HPDE6-E6E7 (cell line): ENCODE results near the gene KIF6.
"Not testable (repeated sequence)": the region's sequence is repeated elsewhere in the genome, so short reads cannot be mapped to it uniquely, and the experiment has no call there.

Source experiments
- DNase-seq: peaks from one replicate; pipeline ENCODE4 v3.0.0; 2011; ENCODE audit warnings: missing footprints; ENCODE audit errors: extremely low spot score

Gene KIF6

DNA sequence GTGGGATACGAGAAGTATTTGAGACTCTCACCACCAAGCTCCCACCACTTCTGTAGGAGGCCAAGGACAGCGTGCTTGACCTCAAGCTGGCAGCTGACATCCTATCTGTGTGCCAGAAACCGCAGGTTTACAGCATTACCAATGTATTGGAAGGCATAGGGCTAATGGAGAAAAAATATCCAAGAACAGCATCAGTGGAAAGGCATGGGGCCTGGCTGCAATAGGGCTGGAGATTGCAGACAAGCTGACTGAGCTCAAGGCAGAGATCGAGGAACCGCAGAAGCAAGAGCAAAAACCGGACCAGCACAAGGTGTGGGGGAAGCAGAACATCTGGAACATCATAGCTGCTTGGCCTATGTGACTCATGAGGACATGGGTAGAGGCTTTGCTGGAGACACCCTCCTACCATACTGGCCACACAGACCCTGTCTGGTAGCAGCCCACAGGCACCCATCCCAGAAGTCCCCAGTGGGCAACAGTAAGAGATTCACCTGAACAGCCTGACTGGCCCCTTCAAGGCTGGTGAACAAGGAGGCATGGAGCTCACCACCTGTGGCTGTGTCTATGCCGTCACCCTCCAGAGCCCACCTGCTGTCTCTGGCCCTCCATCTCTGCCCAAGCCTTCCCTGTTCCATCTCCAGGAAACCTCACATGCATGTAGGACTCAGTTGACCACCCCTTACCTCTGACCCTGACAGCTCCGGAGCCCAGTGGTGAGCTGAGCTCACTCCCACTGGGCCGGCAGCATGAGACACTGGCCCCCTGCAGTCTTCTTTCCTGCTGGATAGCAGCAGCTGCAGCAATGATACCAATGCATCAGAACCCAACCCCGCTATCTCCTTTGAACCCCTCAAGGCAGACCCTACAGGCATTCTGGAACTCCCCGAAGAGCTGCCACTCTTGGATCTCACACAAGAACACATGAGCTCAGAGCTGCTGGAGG lies 171.1 kb downstream of the KIF6 start:
- DNase-seq = no peak

DNA sequence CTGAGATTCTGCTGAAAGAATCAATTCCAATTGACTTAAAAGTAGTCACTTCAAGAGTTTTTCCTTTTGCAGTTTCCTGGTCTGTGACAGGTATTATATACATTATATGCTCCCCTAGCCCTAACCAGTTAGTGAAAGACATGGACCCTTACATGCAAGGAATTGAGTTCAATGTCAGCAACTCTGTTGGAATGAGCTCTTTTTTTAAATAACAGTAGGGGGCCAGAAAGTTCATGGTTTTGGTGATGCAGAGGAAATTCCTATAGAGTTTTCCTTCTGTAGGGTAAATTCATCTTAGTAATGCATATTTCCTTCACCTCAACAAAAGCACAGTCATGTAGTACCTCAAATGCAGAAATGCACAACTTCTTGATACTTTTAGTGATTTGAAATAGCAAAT lies 172.2 kb downstream of the KIF6 start:
- DNase-seq = no peak

DNA sequence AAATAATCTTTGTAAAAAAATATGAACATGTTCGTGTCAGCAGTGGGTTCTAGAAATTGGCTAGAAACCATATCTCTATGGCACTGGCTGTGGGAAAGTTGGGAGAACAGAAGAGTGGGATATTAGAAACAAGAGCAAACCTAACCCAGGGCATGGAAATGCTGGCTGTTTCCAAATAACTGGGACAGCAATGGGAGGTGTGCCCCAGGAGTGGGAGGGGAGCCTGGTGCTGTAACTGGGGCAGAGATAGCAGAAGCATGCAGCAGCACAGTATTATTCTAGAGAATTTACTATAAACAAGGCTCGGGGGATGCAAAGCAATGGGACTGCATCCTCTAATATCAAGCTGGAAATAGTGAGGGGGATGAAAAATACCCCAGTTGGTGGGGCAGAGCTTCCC lies 175.0 kb downstream of the KIF6 start:
- DNase-seq = no peak

DNA sequence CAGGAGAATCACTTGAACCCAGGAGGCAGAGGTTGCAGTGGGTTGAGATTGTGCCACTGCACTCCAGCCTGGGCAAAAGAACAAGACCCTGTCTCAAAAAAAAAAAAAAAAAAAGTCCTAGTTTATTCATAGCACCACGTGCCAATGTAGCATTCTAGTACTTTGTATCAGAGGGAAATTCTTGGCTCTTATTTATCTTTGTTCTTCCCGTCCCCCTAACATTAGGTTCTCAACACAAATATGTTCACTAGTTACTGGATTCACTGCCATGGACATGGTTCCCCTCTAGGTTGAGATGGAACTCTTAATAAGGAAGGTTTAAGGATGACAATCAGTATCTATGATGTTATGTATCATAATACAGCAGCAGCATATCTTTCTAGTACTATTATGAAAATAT lies 178.5 kb downstream of the KIF6 start:
- DNase-seq = no peak

DNA sequence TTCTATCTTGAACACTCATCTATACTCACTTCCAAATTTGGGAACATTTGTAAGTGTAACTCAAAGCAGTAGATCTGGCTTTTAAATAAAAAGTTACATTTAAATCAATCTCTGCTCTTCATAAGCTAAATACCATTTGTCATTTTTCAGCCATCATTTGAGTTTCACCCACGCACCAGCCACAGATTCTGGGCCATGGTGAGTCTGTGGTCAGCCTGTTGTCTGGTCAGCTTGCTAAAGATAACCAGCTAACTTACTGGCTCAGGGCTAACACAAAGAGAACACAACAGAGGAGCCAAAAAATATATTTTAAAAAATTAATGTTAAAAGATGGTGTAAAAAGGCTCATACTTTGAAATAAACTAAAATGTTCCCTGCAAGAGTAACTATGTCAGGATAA lies 181.3 kb downstream of the KIF6 start:
- DNase-seq = no peak

DNA sequence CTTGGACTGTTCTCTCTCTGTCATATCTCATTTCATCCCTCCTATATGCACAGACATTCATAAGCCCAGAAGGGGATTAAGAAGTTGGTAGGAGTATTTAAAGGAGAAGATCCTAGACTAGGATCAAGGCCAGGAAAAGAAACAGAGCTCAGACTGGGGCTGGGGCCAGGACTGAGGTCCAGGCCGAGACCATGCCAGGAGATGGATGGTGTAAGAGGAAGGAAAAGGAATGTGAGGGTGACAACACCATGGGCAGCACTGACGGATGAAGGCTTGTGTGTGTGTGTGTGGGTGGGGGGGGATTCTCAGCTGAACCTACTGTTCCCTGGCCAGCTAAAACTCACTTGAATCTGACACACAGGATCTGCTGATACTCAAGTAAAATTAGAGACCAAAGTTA lies 182.1 kb downstream of the KIF6 start:
- DNase-seq = no peak

DNA sequence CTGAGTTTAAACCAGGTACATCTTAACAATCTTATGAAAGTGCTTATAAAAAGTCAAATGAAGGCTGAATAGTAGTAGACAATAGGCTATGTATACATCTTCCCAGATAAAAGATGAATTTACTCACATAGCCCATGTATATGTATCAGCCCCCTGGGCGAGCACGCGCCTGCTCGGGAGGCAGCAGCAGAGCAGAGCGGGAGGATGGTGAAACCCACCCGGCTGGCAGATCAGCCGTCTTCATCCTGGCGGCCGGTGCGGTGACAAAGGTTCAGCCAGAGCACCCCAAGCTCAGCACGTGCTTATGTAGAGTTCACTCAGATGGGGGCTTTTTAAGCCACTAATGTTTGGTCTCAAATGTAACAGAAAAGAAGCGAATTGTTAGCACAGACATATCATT lies 184.8 kb downstream of the KIF6 start:
- no peak for DNase-seq

DNA sequence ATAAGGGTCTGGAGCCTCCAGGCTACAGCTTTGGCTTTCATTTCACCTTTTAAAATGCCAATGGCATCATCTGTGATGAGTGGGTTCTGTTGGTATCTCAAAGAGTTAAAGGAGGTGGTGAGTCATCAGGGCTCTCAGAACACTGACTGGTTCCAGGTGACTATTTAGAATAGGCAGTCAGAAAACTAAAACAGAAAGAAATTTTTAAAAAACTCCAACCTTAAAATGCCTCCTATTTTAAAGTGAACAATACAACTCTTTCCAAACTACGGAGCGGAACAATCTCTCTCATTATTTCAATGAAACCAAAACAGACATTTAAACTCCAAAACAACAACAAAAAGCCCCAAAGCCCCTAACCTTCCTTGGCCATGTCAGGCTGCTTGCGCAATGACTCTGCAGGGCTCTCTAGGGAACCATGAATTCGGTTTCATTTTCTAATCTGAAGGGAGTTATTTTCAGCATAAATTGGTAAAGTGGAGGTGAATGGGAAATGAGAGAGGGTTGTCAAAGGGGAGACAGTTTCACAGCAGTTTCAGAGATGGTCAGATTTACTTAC lies 194.9 kb downstream of the KIF6 start:
- DNase-seq = peak; percentile 12

DNA sequence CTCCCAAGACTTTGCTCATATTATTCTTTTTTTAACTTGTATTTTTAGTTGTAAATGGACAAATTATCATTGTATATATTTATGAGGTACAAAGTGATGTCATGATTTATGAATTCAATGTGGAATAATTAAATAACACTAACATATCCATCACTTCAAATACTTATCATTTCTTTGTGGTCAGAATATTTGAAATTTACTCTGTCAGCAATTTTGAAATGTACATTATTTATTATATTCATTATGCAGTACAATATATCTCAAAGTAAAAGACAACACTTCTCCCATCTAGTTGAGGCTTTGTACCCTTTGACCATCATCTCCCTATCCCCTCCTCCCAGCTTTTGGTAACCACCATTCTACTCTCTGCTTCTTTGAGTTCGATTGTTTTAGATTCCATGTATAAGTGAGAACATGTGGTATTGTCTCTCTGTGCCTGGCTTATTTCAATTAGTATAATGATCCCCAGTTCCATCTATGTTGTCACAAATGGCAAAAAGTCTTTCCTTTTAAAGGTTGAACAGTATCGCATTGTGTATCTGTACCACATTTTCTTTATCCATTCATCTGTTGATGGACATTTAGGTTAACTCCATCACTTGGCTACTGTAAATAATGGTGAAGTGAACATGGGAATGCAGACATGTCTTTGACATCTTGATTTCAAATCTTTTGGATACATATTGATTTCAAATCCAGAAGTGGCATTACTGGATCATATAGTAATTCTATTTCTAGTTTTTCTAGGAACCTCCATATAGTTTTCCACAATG lies 197.2 kb downstream of the KIF6 start:
- DNase-seq = no peak

DNA sequence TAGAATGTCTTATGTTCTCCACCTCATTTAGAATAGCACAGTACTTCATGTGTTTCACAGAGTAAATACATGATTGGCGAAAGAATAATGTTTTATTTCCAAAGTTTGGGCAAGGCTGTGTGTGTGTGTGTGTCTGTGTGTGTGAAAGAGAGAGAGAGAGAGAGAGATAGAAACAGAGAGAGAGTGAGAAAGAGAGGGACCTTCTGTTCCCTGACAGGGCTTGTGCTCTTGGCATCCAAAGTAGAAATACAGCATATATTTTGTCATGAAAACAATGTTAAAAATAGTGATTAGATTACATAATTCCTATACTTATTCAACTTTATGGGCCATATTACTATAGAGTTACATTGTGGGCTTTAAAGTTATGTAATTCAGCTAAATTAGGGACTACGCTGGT lies 201.2 kb downstream of the KIF6 start:
- DNase-seq = no peak

DNA sequence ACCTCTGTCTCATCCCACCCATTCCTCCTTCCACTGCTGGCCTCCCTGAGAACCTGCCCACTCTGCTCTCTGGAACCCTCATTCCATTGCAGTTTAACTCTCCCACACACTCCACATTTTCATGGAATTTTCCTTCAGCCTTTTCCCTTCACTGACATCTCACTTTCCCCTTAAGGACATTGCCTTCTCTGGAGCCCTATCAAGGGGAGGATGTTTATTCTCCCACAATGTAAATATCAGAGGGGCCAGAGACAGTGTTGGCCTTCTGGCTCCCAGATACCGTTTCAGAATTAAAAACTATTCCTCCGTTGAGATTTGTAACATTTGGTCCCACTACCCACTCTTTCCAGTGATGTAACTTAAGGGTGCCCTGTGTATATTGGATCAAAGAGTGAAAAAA lies 203.2 kb downstream of the KIF6 start:
- no peak for DNase-seq

DNA sequence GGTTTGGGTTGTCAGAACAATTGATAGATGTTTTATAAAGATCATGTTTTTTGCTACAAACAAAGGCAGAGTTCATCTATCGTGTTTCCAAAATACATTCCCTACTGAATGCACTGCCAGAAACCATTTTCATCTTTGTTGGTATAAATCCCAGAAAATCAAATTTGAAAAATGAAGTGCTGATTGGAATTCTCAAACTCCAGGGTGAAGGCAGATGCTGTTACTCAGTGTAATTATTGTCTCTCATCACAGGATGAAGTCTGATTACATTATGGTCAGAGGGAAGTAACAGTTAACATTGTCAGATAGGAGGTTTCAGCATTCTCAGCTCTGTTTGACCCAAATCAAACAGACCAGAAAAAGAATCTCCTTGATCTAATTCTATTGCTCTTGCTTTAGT lies 204.3 kb downstream of the KIF6 start:
- DNase-seq = no peak

DNA sequence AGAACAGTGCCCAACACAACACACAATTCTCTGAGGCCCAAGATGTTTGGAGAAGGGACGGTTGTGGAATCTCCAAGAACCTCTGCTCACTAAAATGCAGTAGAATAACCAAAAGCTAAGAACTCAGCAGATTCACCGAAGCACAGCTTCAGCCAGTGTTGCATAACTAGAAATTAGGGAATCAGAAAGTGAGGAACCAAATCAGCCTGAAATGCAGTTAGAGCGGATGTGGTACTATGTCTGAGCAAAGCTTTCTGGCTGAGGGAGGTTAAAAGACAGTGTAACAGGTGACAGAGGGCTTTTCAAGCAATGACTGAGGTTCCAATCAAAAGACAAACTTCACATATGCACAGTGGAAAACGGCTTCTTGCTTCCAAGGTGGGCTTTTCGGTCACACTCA lies 204.8 kb downstream of the KIF6 start:
- DNase-seq = no peak

DNA sequence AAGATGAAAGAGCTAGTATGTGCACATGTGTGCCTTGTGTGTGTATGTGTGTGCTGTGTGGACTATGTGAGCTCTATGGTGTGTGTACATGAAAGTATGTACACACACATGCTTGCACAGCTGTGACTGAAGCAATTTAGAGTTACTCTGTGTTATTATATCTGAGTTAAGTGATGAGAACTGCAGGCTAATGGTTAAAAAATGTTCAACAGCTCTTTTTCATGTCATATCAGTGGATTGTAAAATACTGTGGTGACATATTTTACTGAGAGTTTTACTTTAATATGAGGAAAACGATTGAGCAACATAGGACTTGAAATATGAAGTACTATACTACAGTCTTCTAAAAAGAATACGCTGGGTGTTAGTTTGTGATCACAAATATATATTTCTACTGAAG lies 207.0 kb downstream of the KIF6 start:
- no peak for DNase-seq

DNA sequence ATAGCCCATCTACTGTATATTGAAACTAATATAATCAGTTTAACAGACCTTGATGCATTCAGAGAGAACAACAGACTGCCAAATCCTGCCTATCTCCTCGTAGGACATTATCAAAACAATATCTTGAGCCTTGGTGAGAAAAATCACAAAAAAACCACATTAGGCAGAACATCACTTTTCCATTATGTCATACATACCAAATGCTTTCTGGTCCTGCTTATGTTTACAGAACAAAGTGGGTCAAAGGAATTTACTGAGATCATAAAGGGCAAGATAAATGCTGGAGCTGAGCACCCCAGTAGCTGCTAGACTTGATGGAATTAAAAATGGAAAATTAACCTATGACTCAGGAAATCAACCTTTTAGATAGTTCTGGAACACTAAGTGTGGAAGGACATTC lies 207.5 kb downstream of the KIF6 start:
- DNase-seq = no peak

DNA sequence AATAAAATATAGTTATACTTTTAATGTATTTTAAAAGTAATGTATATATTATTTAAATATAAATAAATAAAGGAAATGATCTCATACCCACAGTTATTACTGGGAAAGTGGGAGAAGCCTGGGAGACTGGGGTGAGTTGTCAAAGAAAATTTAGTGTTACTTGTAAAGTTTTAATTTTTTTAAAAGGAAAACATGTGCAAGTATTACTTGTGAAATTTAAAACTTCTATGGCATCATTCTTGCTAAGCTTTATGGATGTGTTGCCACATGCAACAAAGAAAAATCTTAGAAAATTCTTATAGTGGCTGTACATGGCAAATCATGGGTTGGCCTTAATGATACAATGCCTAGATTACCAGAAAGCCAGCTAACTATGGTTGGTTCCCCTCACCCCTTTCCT lies 208.7 kb downstream of the KIF6 start:
- DNase-seq = no peak

DNA sequence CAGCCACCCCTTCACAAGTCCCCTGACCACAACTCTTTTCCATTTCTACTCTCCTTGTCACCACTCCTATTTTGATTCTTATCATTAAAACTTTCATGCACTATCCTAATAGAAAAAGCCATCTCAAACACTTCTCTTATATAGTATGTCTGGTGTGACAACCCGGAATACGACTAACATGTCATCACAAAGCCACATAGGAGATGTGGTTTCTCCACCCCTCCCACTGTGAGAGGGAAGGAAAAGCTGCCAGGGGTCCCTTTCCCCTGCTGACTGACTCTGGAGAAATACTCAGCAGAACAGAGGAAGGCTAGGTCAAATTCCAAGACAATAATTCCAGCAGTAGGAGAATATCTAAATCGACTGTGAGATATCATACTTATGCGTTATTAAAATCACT lies 209.7 kb downstream of the KIF6 start:
- no peak for DNase-seq

DNA sequence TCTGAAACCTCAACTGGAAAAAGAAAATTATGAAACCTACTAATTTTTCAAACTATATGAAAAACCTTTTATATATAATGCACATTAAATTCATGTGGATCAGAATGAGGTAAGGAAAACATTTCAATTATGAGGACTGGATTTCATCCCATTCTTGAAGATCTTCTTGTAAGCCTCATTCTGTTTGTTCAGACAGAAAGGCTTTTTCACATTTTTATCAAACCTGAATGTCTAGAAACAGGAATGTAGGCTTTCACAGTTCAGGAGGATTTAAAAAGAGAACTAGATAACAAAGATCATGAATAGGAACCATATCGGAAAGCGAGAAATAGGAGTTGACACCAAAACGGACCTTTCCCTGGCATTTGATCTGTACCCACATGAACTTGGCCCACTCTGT lies 210.2 kb downstream of the KIF6 start:
- no peak for DNase-seq

DNA sequence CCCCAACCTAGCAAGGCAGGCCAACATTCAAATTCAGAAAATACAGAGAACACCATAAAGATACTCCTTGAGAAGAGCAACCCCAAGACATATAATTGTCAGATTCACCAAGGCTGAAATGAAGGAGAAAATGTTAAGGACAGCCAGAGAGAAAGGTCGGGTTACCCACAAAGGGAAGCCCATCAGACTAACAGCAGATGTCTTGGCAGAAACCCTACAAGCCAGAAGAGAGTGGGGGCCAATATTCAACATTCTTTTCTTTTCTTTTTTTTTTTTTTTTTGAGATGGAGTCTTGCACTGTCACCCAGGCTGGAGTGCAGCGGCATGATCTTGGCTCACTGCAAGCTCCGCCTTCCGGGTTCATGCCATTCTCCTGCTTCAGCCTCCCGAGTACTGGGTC lies 215.4 kb downstream of the KIF6 start:
- DNase-seq = not testable (repeated sequence)

DNA sequence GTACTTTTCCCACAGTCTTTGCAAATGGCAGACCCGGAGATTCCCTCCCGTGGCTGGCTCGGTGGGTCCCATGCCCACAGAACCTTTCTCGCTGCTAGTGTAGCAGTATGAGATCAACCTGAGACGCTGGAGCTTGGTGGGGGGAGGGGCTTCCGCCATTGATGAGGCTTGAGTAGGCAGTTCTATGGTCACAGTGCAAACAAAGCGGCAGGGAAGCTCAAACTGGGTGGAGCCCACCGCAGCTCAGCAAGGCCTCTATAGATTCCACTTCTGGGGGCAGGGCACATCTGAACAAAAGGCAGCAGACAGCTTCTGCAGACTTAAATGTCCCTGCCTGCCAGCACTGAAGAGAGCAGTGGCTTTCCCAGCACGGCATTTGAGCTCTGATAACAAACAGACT lies 216.7 kb downstream of the KIF6 start:
- DNase-seq = no peak

DNA sequence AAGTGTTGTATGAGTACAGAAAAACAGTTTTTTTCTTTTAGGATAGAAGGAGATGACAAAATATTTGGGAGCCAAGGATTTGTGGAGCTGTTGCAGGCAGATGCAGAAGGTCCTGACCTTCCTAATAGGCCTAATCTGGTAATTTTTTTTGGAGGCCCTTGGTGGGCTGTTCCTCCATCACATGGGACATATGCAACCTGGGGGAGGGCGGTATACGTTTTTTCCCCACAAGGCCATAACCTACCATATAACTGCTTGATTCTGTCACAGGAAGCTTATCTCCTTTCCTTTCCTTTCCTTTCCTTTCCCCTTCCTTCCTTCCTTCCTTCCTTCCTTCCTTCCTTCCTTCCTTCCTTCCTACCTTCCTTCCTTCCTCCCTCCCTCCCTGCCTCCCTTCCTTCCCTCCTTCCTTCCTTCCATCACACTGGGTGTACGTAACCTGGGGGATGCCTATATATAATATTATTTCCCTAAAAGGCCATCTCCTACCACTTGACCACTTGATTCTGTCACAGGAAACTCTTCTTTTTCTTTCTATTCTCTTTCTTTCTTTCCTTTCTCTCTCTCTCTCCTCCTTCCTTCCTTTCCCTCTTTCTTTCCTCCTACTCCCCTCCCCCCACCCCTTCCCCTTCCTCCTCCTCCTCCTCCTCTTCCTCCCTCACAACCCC lies 217.7 kb downstream of the KIF6 start:
- DNase-seq = no peak

DNA sequence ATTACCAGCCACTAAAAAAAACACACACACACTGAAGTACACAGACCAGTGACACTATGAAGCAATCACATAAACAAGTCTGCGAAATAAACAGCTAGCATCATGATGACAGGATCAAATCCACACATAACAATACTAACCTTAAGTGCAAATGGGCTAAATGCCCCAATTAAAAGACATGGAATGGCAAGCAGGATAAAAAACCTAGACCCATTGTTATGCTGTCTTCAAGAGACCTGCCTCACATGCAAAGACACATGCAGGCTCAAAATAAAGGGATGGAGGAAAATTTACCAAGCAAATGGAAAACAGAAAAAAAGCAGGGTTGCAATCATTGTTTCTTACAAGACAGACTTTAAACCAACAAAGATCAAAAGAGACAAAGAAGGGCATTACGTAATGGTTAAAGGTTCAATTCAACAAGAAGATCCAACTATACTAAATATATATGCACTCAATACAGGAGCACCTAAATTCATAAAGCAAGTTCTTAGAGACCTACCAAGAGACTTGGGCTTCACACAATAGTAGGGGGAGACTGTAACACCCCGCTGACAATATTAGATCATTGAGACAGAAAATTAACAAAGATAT lies 222.7 kb downstream of the KIF6 start:
- DNase-seq = not testable (repeated sequence)
